AG04449 (cell line): ENCODE results near the gene ABLIM1.
A peak's percentile ranks its signal among the peaks of the same experiment; 100 is the strongest.

Source experiments
- CTCF ChIA-PET: fragments of 350-600 bp; formaldehyde crosslinking; extraction: SDS; loops from one replicate; lab custom pipeline; 2021; ENCODE audit warnings: antibody characterized with exemption; lab: Yijun Ruan, JAX
- POLR2A ChIA-PET: fragments of 400-600, 350-600 bp; formaldehyde crosslinking; extraction: SDS; loops from one replicate; lab custom pipeline; 2020; ENCODE audit warnings: antibody characterized with exemption, inconsistent platforms; lab: Yijun Ruan, JAX
- DNase-seq: peaks from one replicate; pipeline ENCODE4 v3.0.0-alpha.2; 2010; ENCODE audit warnings: low read depth, low spot score
- H3K4me3 ChIP-seq: 2 replicates; pipeline ENCODE4 v1.5.1; 2011; ENCODE audit warnings: low read depth, mild to moderate bottlenecking, control low read depth, low read length
- TF ChIP-seq, protein P1 (sequence below): IDR thresholded peaks from one replicate; pipeline ENCODE4 v1.5.1; 2011; ENCODE audit warnings: mild to moderate bottlenecking, moderate library complexity, low read length, control low read depth, inconsistent platforms; ENCODE audit not compliant: insufficient read depth; ENCODE audit errors: missing control alignments

The ABLIM1 gene

DNA sequence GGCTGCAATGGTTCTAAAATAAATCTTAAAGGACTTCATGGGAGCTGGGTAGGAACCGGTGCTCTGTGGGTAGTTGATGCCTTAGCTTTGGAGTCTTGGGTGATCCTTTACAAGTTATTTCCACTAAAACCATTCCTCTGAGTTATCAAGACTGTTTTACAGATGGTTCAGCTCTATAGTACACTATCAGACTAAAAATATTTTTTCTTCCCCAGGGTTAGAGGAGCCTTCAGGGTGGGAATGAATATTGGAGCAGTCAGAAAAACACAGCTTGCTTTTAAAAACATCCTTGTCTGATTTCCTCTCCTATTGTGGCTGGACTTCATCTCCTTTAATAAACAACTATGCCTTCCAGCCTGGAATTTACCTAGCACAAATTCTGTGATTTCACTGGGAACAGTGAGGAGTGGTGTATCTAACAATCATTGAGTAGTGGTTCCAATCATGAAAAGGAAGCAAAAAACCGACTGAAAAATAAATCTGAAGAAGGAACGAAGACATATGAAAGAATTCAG is 151.1 kb downstream of the ABLIM1 start:
- ChIA-PET POLR2A (no interaction called here), CTCF (no interaction called here)
- no peak for DNase-seq
- H3K4me3 ChIP-seq, result no peak overlapping the region
- TF ChIP-seq, protein P1, sequence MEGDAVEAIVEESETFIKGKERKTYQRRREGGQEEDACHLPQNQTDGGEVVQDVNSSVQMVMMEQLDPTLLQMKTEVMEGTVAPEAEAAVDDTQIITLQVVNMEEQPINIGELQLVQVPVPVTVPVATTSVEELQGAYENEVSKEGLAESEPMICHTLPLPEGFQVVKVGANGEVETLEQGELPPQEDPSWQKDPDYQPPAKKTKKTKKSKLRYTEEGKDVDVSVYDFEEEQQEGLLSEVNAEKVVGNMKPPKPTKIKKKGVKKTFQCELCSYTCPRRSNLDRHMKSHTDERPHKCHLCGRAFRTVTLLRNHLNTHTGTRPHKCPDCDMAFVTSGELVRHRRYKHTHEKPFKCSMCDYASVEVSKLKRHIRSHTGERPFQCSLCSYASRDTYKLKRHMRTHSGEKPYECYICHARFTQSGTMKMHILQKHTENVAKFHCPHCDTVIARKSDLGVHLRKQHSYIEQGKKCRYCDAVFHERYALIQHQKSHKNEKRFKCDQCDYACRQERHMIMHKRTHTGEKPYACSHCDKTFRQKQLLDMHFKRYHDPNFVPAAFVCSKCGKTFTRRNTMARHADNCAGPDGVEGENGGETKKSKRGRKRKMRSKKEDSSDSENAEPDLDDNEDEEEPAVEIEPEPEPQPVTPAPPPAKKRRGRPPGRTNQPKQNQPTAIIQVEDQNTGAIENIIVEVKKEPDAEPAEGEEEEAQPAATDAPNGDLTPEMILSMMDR, result no peak

DNA sequence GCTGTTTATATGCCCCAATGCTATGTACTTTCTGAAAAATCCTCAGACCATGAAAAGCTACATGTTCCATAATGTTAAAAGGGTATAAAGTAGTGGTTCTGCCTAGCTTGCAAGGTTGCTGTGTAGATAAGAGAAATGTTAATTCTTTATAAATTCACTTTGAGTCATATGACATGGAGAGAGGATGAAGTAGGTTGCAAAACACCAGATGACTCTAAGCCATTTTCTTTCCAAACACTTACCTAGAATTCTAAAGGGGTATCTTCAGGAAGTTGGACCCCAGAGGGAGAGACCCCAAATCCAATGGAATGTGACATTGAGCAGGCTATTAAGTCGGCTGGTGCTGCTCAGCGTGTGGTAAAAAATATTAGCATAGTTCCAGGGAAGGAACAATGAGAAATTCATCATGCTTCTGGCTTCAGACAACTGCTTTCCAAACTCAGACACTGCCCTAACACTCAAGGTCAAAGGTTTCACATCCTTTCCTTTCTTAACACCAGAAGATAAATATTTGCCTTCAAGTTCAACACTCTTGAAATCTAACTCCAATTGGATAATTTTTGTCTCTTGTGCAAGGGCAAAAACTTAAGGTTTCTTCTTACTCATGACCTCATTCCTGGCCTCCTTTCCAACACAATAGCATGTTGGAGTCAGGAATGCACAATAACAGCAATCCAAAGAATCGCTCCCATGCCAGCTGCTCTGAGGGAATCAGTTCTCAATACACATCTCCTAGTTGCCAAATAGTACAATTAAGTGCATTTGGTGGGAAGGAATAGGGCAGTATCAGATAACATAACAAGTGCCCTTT is 153.1 kb downstream of the ABLIM1 start:
- TF ChIP-seq, protein P1, result no peak
- ChIA-PET POLR2A (no interaction called here), CTCF (interaction anchor here (1.0 kb wide), 1 partner anchor 22 kb away, joined by 3 read pairs; no protein-coding TSS in a partner anchor)
- H3K4me3 ChIP-seq, result no peak overlapping the region
- peak; percentile 64 for DNase-seq

DNA sequence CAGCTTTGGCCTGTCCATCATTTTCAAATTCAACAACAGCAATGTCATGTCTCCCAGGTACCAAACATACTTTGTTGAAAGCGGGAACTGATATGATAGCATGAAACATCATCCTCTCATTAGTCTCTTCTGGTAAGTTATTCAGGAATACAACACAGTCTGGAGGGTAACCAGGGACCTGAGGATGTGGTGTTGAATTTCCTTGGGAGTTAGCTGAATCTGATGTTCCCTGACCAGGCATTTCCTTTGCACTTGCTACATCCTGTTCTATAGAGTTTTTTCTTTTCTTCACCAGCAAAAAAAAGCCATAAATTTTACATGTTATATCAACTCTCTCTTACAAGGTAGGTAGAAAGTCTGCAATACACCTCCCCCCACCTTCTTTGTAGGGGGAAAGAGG is 156.0 kb downstream of the ABLIM1 start:
- TF ChIP-seq, protein P1, result no peak
- H3K4me3 ChIP-seq, result no peak overlapping the region
- no peak for DNase-seq
- POLR2A ChIA-PET, result no interaction called here
- CTCF ChIA-PET, result no interaction called here

DNA sequence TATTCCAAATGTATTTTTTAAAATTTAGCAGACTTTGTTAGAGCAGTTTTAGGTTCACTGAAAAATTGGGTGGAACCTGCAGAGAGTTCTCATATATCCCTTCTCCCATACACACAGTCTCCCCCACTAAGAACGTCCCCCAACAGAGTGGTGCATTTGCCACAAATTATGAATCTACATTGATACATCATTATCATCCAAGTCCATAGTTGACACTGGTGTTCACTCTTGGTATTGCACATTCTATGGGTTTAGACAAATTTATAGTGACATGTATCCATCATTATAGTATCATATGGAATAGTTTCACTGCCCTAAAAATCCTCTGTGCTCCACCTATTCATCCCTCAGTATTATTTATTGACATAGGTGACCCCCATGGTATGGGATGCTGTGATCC is 156.4 kb downstream of the ABLIM1 start:
- ChIA-PET CTCF (no interaction called here), POLR2A (no interaction called here)
- no peak overlapping the region for H3K4me3 ChIP-seq
- TF ChIP-seq, protein P1, result no peak
- no peak for DNase-seq

DNA sequence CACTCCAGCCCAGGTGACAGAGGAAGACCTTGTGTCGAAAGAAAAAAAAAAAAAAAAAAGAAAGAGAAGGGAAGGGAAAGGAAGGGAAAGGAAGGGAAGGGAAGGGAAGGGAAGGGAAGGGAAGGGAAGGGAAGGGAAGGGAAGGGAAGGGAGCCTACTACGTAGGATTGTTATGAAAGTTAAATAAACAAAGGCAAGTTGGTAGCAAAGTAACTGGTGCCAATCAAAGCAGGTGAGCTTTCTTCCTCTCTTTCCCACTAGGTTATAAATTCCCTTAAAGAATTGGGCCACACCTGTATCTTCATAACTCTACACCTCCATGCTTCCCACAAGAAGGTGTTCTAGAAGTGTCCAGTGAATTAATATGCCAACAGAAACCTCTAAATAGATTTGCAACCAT is 157.4 kb downstream of the ABLIM1 start:
- no peak overlapping the region for H3K4me3 ChIP-seq
- TF ChIP-seq, protein P1, result no peak
- DNase-seq, result no peak
- ChIA-PET CTCF (interaction anchor here (0.9 kb wide), 1 partner anchor 48 kb away, joined by 3 read pairs; no protein-coding TSS in a partner anchor), POLR2A (no interaction called here)

DNA sequence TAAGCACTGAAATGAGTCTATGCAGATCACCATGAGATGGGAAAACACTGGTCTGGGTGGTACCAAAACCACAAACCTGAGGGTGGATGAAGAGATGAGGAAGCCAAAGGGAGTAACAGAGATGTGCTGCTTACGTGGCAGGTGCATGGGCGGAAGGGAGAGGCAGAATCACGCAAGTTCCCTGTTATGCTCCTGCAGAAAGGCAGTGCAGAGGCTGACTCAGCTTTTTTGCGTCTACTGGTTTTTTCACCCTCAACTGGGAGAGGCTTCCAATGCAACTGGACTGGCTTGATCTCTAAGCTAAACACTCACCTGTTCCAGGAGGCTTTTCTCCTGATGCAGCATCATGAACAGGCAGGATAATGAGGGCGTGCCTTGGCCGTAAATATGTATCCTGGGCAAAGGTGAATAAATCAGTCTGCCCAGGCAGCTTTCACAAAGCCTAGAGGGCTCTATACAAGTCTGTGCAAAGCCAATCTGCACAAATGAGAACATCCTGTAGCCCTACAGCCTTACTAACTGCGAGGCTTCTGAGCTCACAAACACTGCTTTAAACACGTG is 158.4 kb downstream of the ABLIM1 start:
- TF ChIP-seq, protein P1, result no peak
- DNase-seq, result no peak
- ChIA-PET POLR2A (no interaction called here), CTCF (no interaction called here)
- H3K4me3 ChIP-seq, result no peak overlapping the region
